ENCODE data around the gene RGS8. TPM values are rescaled to one million over a fixed set of nuclear protein-coding genes. Genes with fewer than 3 reads are reported as not detected.

The RGS8 gene
- polyA plus RNA-seq, 3 donors: not detected

GRCh38 chr1:182714546-182714945, 30.2 kb upstream of the RGS8 start:
- Histone ChIP-seq H3K79me2 (ENCODE audit: insufficient read depth, low read length) (no peaks in the 10 kb centered on the region), H4K20me1 (ENCODE audit: insufficient read depth, low read length) (no peaks in the 10 kb centered on the region), H3K4me3 (replicated peaks in 1 of 3; ENCODE audit: low read depth in 2 of 3, low read length in 3 of 3) (no peak overlapping the region), H3K4me1 (ENCODE audit: control insufficient read depth in 1 of 2, insufficient read depth in 2 of 2, low read length in 2 of 2) (no peaks in the 10 kb centered on the region), H3K36me3 (replicated peaks in 1 of 2; ENCODE audit: control insufficient read depth in 1 of 2, insufficient read depth in 2 of 2, low read length in 2 of 2) (no peaks in the 10 kb centered on the region), H3K9me3 (replicated peaks in 1 of 2; ENCODE audit: control insufficient read depth in 1 of 2, insufficient read depth in 1 of 2, low read length in 2 of 2) (no peaks in the 10 kb centered on the region), H3K9ac (ENCODE audit: insufficient read depth, low read length, poor library complexity, severe bottlenecking) (no peak overlapping the region), H2AFZ (ENCODE audit: insufficient read depth, low read depth, low read length, poor library complexity, severe bottlenecking) (no peak overlapping the region), H3K4me2 (replicated peaks; ENCODE audit: extremely low read depth, low read length, poor library complexity, severe bottlenecking) (no peak overlapping the region), H3K27me3 (ENCODE audit: control insufficient read depth in 2 of 2, insufficient read depth in 2 of 2, low read length in 2 of 2) (no peaks in the 10 kb centered on the region), H3K27ac (ENCODE audit: low read depth in 1 of 2, low read length in 2 of 2) (no peak overlapping the region)
- Mint-ChIP-seq H3K36me3 (no peaks in the 10 kb centered on the region), H3K27me3 (ENCODE audit: low read depth in 3 of 3) (peaks cover 0 to 1% (median 0%) of the 10 kb centered on the region in 3 donors), H3K27ac (no peak overlapping the region), H3K9me3 (peaks cover 0 to 2% (median 0%) of the 10 kb centered on the region in 7 donors), H3K4me3 (no peak overlapping the region), H3K4me1 (no peaks in the 10 kb centered on the region)
- intact Hi-C loops (cut with micrococcal nuclease): no loop called here
- DNase-seq: no peak
- TF ChIP-seq CTCF (IDR thresholded peaks at IDR 0.05): no peak
- whole genome bisulfite sequencing (ENCODE audit: insufficient coverage): no CpG with 5 or more reads among the region's 2 CpGs

DNA sequence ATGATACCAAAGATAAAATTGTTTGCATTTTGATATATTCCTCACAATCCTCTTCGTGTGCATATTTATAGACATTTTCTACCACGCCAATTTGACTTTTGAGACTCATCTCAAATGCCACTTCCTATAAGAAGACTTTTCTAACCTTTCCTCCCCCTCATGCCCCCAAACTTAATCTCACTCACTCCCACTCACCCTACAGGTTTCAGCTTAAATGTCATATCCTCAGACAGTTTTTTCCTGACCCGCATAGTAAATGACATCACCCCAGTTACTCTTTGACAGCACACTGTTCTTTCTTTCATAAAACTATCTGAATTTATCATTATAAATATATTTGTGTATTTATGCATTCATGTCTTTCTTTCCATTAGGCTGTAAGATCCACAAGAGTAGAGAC, 29.6 kb upstream of the RGS8 start:
- Histone ChIP-seq H3K9me3 (replicated peaks in 1 of 2; ENCODE audit: control insufficient read depth in 1 of 2, insufficient read depth in 1 of 2, low read length in 2 of 2) (no peaks in the 10 kb centered on the region), H2AFZ (ENCODE audit: insufficient read depth, low read depth, low read length, poor library complexity, severe bottlenecking) (no peak overlapping the region), H3K27me3 (ENCODE audit: control insufficient read depth in 2 of 2, insufficient read depth in 2 of 2, low read length in 2 of 2) (no peaks in the 10 kb centered on the region), H3K4me3 (replicated peaks in 1 of 3; ENCODE audit: low read depth in 2 of 3, low read length in 3 of 3) (no peak overlapping the region), H3K4me1 (ENCODE audit: control insufficient read depth in 1 of 2, insufficient read depth in 2 of 2, low read length in 2 of 2) (no peaks in the 10 kb centered on the region), H3K36me3 (replicated peaks in 1 of 2; ENCODE audit: control insufficient read depth in 1 of 2, insufficient read depth in 2 of 2, low read length in 2 of 2) (no peaks in the 10 kb centered on the region), H3K79me2 (ENCODE audit: insufficient read depth, low read length) (no peaks in the 10 kb centered on the region), H4K20me1 (ENCODE audit: insufficient read depth, low read length) (no peaks in the 10 kb centered on the region), H3K9ac (ENCODE audit: insufficient read depth, low read length, poor library complexity, severe bottlenecking) (no peak overlapping the region), H3K27ac (ENCODE audit: low read depth in 1 of 2, low read length in 2 of 2) (no peak overlapping the region), H3K4me2 (replicated peaks; ENCODE audit: extremely low read depth, low read length, poor library complexity, severe bottlenecking) (no peak overlapping the region)
- Mint-ChIP-seq H3K9me3 (peaks cover 0 to 2% (median 0%) of the 10 kb centered on the region in 7 donors), H3K4me1 (no peaks in the 10 kb centered on the region), H3K36me3 (no peaks in the 10 kb centered on the region), H3K27me3 (ENCODE audit: low read depth in 3 of 3) (peaks cover 0 to 1% (median 0%) of the 10 kb centered on the region in 3 donors), H3K27ac (no peak overlapping the region), H3K4me3 (no peak overlapping the region)
- 100% methylated on average over 2 of the region's 3 CpGs for WGBS (ENCODE audit: insufficient coverage)
- no peak for TF ChIP-seq CTCF (IDR thresholded peaks at IDR 0.05)
- no peak for DNase-seq
- intact Hi-C loops (cut with micrococcal nuclease): no loop called here
